Neural crest cell (in vitro differentiated cells): ENCODE data around the gene PTPRM. TPM values are rescaled to one million over a fixed set of nuclear protein-coding genes. Genes with fewer than 3 reads are reported as not detected.

ENCODE experiments used
- DNase-seq: peaks from one replicate; pipeline ENCODE4 v3.0.0; 2021; ENCODE audit warnings: low read depth, mixed read lengths, low spot score
- H3K27ac Mint-ChIP-seq: one replicate; pipeline ENCODE4 v1.8.0; 2021; ENCODE audit warnings: mild to moderate bottlenecking, mixed read lengths; ENCODE audit not compliant: unreplicated experiment
- H3K27me3 Mint-ChIP-seq: 2 replicates; pipeline ENCODE4 v1.8.0; 2021; ENCODE audit warnings: low read depth, mild to moderate bottlenecking, mixed read lengths
- H3K36me3 Mint-ChIP-seq: 2 replicates; pipeline ENCODE4 v1.8.0; 2021; ENCODE audit warnings: low read depth, mild to moderate bottlenecking, mixed read lengths
- H3K4me1 Mint-ChIP-seq: 2 replicates; pipeline ENCODE4 v1.8.0; 2021; ENCODE audit warnings: mixed read lengths
- H3K4me3 Mint-ChIP-seq: one replicate; pipeline ENCODE4 v1.8.0; 2021; ENCODE audit warnings: mild to moderate bottlenecking, mixed read lengths
- H3K9me3 Mint-ChIP-seq: 2 replicates; pipeline ENCODE4 v1.8.0; 2021; ENCODE audit warnings: mixed read lengths
- CTCF ChIP-seq: fragments of 200-600 bp; sonication (generic); conservative IDR thresholded peaks from 2 replicates; pipeline ENCODE4 v1.5.0; 2021; ENCODE audit warnings: antibody characterized with exemption, mild to moderate bottlenecking
- total RNA-seq: library from RNA; stranded (reverse); gene quantifications from 2 replicates; pipeline ENCODE4 v1.2.1, GENCODE V29; 2021

The PTPRM gene
- total RNA-seq, 1 donor from 2014 or later, result 7.7 TPM

GRCh38 chr18:8260319-8260718 lies 693.2 kb downstream of the PTPRM start:
- H3K36me3 Mint-ChIP-seq, result no peaks in the 10 kb centered on the region
- no peak overlapping the region for H3K4me3 Mint-ChIP-seq
- H3K4me1 Mint-ChIP-seq, result peaks cover 41% of the 10 kb centered on the region
- no peak for DNase-seq
- H3K27me3 Mint-ChIP-seq, result no peaks in the 10 kb centered on the region
- H3K9me3 Mint-ChIP-seq, result no peaks in the 10 kb centered on the region
- peak overlapping the region; percentile 48 for H3K27ac Mint-ChIP-seq
- TF ChIP-seq CTCF, result no peak

GRCh38 chr18:8260827-8261226 lies 693.7 kb downstream of the PTPRM start:
- H3K4me3 Mint-ChIP-seq, result no peak overlapping the region
- H3K36me3 Mint-ChIP-seq, result no peaks in the 10 kb centered on the region
- no peak for TF ChIP-seq CTCF
- DNase-seq, result peak; percentile 9
- no peaks in the 10 kb centered on the region for H3K27me3 Mint-ChIP-seq
- H3K27ac Mint-ChIP-seq, result peak overlapping the region; percentile 48
- peaks cover 41% of the 10 kb centered on the region for H3K4me1 Mint-ChIP-seq
- no peaks in the 10 kb centered on the region for H3K9me3 Mint-ChIP-seq

GRCh38 chr18:8261651-8262091 lies 694.6 kb downstream of the PTPRM start:
- H3K27ac Mint-ChIP-seq, result peak overlapping the region; percentile 54
- H3K27me3 Mint-ChIP-seq, result no peaks in the 10 kb centered on the region
- peaks cover 41% of the 10 kb centered on the region for H3K4me1 Mint-ChIP-seq
- no peak overlapping the region for H3K4me3 Mint-ChIP-seq
- H3K9me3 Mint-ChIP-seq, result no peaks in the 10 kb centered on the region
- H3K36me3 Mint-ChIP-seq, result no peaks in the 10 kb centered on the region
- no peak for DNase-seq
- TF ChIP-seq CTCF, result no peak

GRCh38 chr18:8262221-8262620 lies 695.1 kb downstream of the PTPRM start:
- DNase-seq, result no peak
- H3K4me1 Mint-ChIP-seq, result peaks cover 41% of the 10 kb centered on the region
- peak overlapping the region; percentile 54 for H3K27ac Mint-ChIP-seq
- no peaks in the 10 kb centered on the region for H3K27me3 Mint-ChIP-seq
- H3K36me3 Mint-ChIP-seq, result no peaks in the 10 kb centered on the region
- no peaks in the 10 kb centered on the region for H3K9me3 Mint-ChIP-seq
- TF ChIP-seq CTCF, result no peak
- H3K4me3 Mint-ChIP-seq, result no peak overlapping the region

GRCh38 chr18:8264116-8264515 lies 697.0 kb downstream of the PTPRM start:
- Mint-ChIP-seq H3K4me3 (no peak overlapping the region), H3K27me3 (no peaks in the 10 kb centered on the region), H3K27ac (peak overlapping the region; percentile 38), H3K9me3 (no peaks in the 10 kb centered on the region), H3K36me3 (no peaks in the 10 kb centered on the region), H3K4me1 (peaks cover 35% of the 10 kb centered on the region)
- DNase-seq, result no peak
- no peak for TF ChIP-seq CTCF
